Measurements from ENCODE around the gene STAG3. TPM values are rescaled to one million over a fixed set of nuclear protein-coding genes. Genes with fewer than 3 reads are reported as not detected.

The STAG3 gene
- total RNA-seq, 1 donor from 2014 or later, result 2.3 TPM

- H3K27me3 ChIP-seq, result peaks cover 15% of the 10 kb centered on the region
- ATAC-seq, result peak; percentile 32
- DNase-seq, result peak; percentile 67
- TF ChIP-seq CTCF (IDR thresholded peaks at IDR 0.05), result no peak
- intact Hi-C loops (cut with DNase I), result no loop called here
- H3K4me3 ChIP-seq, result peak overlapping the region; percentile 36
- H3K4me1 ChIP-seq, result peaks cover 7% of the 10 kb centered on the region
- H3K9me3 ChIP-seq, result no peaks in the 10 kb centered on the region
- H3K36me3 ChIP-seq, result no peaks in the 10 kb centered on the region
- no peak overlapping the region for H3K27ac ChIP-seq
Measured at GRCh38 chr7:100171087-100171681, 6.5 kb upstream of the STAG3 start.

DNA sequence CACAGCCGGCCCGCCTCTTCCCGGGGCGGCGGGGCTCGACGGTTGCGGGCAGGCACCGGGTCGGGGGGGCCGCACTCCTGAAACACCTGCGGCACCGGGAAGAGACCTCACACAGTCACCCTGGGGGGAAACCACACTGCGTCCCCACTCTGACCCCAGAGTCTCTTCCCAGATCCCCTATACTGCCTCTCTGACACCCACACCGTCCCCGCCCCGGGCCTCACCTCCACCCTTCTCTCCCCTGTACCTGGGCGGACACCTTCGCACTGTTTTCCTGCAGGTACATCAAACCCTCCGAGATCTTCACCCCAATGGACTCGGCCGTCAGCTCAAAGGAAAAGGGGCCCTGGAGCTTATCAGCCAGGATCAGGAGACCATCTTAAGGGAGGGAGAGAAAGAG lies 5.9 kb upstream of the STAG3 start:
- Histone ChIP-seq H3K27me3 (peaks cover 15% of the 10 kb centered on the region), H3K27ac (no peak overlapping the region), H3K9me3 (no peaks in the 10 kb centered on the region), H3K36me3 (no peaks in the 10 kb centered on the region), H3K4me1 (peaks cover 9% of the 10 kb centered on the region), H3K4me3 (peak overlapping the region; percentile 36)
- intact Hi-C loops (cut with DNase I), result no loop called here
- no peak for ATAC-seq
- TF ChIP-seq CTCF (IDR thresholded peaks at IDR 0.05), result no peak
- peak; percentile 59 for DNase-seq

- peak; percentile 53 for DNase-seq
- ATAC-seq, result no peak
- H3K27me3 ChIP-seq, result peaks cover 15% of the 10 kb centered on the region
- H3K9me3 ChIP-seq, result no peaks in the 10 kb centered on the region
- intact Hi-C loops (cut with DNase I), result no loop called here
- no peak overlapping the region for H3K27ac ChIP-seq
- H3K4me3 ChIP-seq, result no peak overlapping the region
- no peaks in the 10 kb centered on the region for H3K36me3 ChIP-seq
- H3K4me1 ChIP-seq, result peaks cover 10% of the 10 kb centered on the region
- no peak for TF ChIP-seq CTCF (IDR thresholded peaks at IDR 0.05)
Measured at GRCh38 chr7:100173806-100174495, 3.8 kb upstream of the STAG3 start.

GRCh38 chr7:100174582-100174981 lies 3.1 kb upstream of the STAG3 start:
- ATAC-seq (no peak), DNase-seq (peak; percentile 35)
- Histone ChIP-seq H3K27me3 (peaks cover 15% of the 10 kb centered on the region), H3K4me3 (no peak overlapping the region), H3K36me3 (no peaks in the 10 kb centered on the region), H3K9me3 (no peaks in the 10 kb centered on the region), H3K27ac (no peak overlapping the region), H3K4me1 (peaks cover 9% of the 10 kb centered on the region)
- intact Hi-C loops (cut with DNase I), result no loop called here
- TF ChIP-seq CTCF (IDR thresholded peaks at IDR 0.05), result no peak

DNA sequence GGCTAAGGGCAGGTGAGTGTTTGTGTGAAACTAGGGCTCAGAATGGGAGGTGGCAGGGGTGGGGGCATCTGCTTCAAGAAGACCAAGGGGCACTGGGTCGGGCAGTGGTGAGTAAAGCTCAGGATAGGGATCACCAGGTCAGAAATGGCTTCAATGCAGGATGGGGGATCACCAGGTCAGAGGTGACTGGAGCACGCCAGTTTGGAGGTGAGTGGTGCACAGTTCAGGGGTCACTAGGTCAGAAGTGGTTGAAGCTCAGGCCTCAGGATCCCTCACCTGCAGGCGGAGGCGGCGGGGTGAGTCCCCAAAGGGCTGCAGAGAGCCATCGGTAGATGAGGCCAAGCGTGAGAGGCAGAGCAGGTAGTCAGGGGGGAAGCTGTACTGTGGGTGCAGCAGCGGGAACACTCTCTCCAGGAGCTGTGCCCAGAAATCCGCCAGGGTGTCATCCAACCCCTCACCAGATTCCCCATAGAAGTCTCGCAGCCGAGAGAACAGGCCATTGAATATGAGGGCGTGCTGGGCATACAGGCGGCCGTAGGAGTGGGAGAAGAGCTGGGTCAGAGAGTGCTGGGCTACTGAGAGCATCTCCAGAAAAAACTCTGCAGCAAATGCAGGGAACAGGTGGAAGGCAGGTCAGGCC lies 2.3 kb upstream of the STAG3 start:
- no peak for TF ChIP-seq CTCF (IDR thresholded peaks at IDR 0.05)

More for the DNA sequence above, 2.3 kb upstream of the STAG3 start:
- no peak overlapping the region for H3K27ac ChIP-seq
- peaks cover 9% of the 10 kb centered on the region for H3K4me1 ChIP-seq
- no peaks in the 10 kb centered on the region for H3K36me3 ChIP-seq
- ATAC-seq (no peak), DNase-seq (peak; percentile 59)
- no peaks in the 10 kb centered on the region for H3K9me3 ChIP-seq
- peaks cover 15% of the 10 kb centered on the region for H3K27me3 ChIP-seq
- H3K4me3 ChIP-seq, result no peak overlapping the region
- intact Hi-C loops (cut with DNase I), result no loop called here
